ENCODE data around the gene ABCA13. TPM values are rescaled to one million over a fixed set of nuclear protein-coding genes. Genes with fewer than 3 reads are reported as not detected.

ABCA13 gene
- polyA plus RNA-seq, 1 experiment, result 0.05 TPM

GRCh38 chr7:48213226-48213625 is 42.0 kb downstream of the ABCA13 start:
- Histone ChIP-seq H3K27me3 (ENCODE audit: control insufficient read depth, insufficient read depth, low read length) (no peaks in the 10 kb centered on the region), H3K9me3 (ENCODE audit: control insufficient read depth, insufficient read depth, low read length) (no peaks in the 10 kb centered on the region), H3K27ac (ENCODE audit: low read depth, low read length) (no peak overlapping the region), H3K4me3 (ENCODE audit: low read depth, low read length) (no peak overlapping the region)
- DNase-seq (ENCODE audit: low read depth, low spot score), result no peak
- no peak for TF ChIP-seq CTCF (IDR thresholded peaks at IDR 0.05; ENCODE audit: low read depth, low read length)
- POLR2A ChIA-PET, result no interaction called here
- CTCF ChIA-PET, result interaction anchor here (0.5 kb wide), 1 partner anchor 79 kb away, joined by 3 read pairs; no protein-coding TSS in a partner anchor

GRCh38 chr7:48217266-48217665 is 46.0 kb downstream of the ABCA13 start:
- DNase-seq (ENCODE audit: low read depth, low spot score), result no peak
- Histone ChIP-seq H3K9me3 (ENCODE audit: control insufficient read depth, insufficient read depth, low read length) (no peaks in the 10 kb centered on the region), H3K27ac (ENCODE audit: low read depth, low read length) (no peak overlapping the region), H3K4me3 (ENCODE audit: low read depth, low read length) (no peak overlapping the region), H3K27me3 (ENCODE audit: control insufficient read depth, insufficient read depth, low read length) (no peaks in the 10 kb centered on the region)
- ChIA-PET CTCF (no interaction called here), POLR2A (no interaction called here)
- no peak for TF ChIP-seq CTCF (IDR thresholded peaks at IDR 0.05; ENCODE audit: low read depth, low read length)

GRCh38 chr7:48217753-48218152 is 46.5 kb downstream of the ABCA13 start:
- CTCF ChIA-PET, result no interaction called here
- DNase-seq (ENCODE audit: low read depth, low spot score), result no peak
- no peak for TF ChIP-seq CTCF (IDR thresholded peaks at IDR 0.05; ENCODE audit: low read depth, low read length)
- no peak overlapping the region for H3K27ac ChIP-seq (ENCODE audit: low read depth, low read length)
- H3K4me3 ChIP-seq (ENCODE audit: low read depth, low read length), result no peak overlapping the region
- no peaks in the 10 kb centered on the region for H3K27me3 ChIP-seq (ENCODE audit: control insufficient read depth, insufficient read depth, low read length)
- no peaks in the 10 kb centered on the region for H3K9me3 ChIP-seq (ENCODE audit: control insufficient read depth, insufficient read depth, low read length)
- POLR2A ChIA-PET, result no interaction called here

GRCh38 chr7:48224042-48224441 is 52.8 kb downstream of the ABCA13 start:
- Histone ChIP-seq H3K27me3 (ENCODE audit: control insufficient read depth, insufficient read depth, low read length) (peaks cover 4% of the 10 kb centered on the region), H3K27ac (ENCODE audit: low read depth, low read length) (no peak overlapping the region), H3K4me3 (ENCODE audit: low read depth, low read length) (no peak overlapping the region), H3K9me3 (ENCODE audit: control insufficient read depth, insufficient read depth, low read length) (no peaks in the 10 kb centered on the region)
- no peak for DNase-seq (ENCODE audit: low read depth, low spot score)
- POLR2A ChIA-PET, result no interaction called here
- CTCF ChIA-PET, result no interaction called here
- no peak for TF ChIP-seq CTCF (IDR thresholded peaks at IDR 0.05; ENCODE audit: low read depth, low read length)

GRCh38 chr7:48225101-48225500 is 53.8 kb downstream of the ABCA13 start:
- POLR2A ChIA-PET, result no interaction called here
- H3K4me3 ChIP-seq (ENCODE audit: low read depth, low read length), result no peak overlapping the region
- no peaks in the 10 kb centered on the region for H3K9me3 ChIP-seq (ENCODE audit: control insufficient read depth, insufficient read depth, low read length)
- CTCF ChIA-PET, result no interaction called here
- H3K27ac ChIP-seq (ENCODE audit: low read depth, low read length), result no peak overlapping the region
- H3K27me3 ChIP-seq (ENCODE audit: control insufficient read depth, insufficient read depth, low read length), result peaks cover 4% of the 10 kb centered on the region
- DNase-seq (ENCODE audit: low read depth, low spot score), result no peak
- TF ChIP-seq CTCF (IDR thresholded peaks at IDR 0.05; ENCODE audit: low read depth, low read length), result no peak
